H9 (cell line): ENCODE data around the gene ITSN1. TPM values are rescaled to one million over a fixed set of nuclear protein-coding genes. Genes with fewer than 3 reads are reported as not detected.

Experiments
- DNase-seq: peaks from one replicate; pipeline ENCODE4 v3.0.0-alpha.2; 2017
- H2AFZ ChIP-seq: one replicate; pipeline ENCODE4 v1.6.1; 2013; ENCODE audit warnings: mild to moderate bottlenecking, low read length, control low read depth, moderate library complexity
- H2AK5ac ChIP-seq: 2 replicates; pipeline ENCODE4 v1.6.1; 2013; ENCODE audit warnings: low read length, control low read depth, mixed read lengths; ENCODE audit not compliant: insufficient read length
- H2BK120ac ChIP-seq: one replicate; pipeline ENCODE4 v1.6.1; 2013; ENCODE audit warnings: low read depth, mild to moderate bottlenecking, low read length, control low read depth, inconsistent platforms; ENCODE audit not compliant: poor library complexity, severe bottlenecking
- H2BK12ac ChIP-seq: 2 replicates; pipeline ENCODE4 v1.6.1; 2013; ENCODE audit warnings: low read length, control low read depth, mixed read lengths, low read depth; ENCODE audit not compliant: insufficient read length
- H2BK15ac ChIP-seq: 2 replicates; pipeline ENCODE4 v1.6.1; 2013; ENCODE audit warnings: low read depth, low read length, control low read depth
- H2BK20ac ChIP-seq: one replicate; pipeline ENCODE4 v1.6.1; 2013; ENCODE audit warnings: low read depth, mild to moderate bottlenecking, low read length, control low read depth, inconsistent platforms; ENCODE audit not compliant: poor library complexity, severe bottlenecking
- H2BK5ac ChIP-seq: 2 replicates; pipeline ENCODE4 v1.6.1; 2013; ENCODE audit warnings: low read length, control low read depth, mixed read lengths; ENCODE audit not compliant: insufficient read length
- H3K14ac ChIP-seq: 2 replicates; pipeline ENCODE4 v1.6.1; 2013; ENCODE audit warnings: low read length, control low read depth; ENCODE audit not compliant: insufficient read depth
- H3K18ac ChIP-seq: 2 replicates; pipeline ENCODE4 v1.6.1; 2013; ENCODE audit warnings: low read depth, mild to moderate bottlenecking, mixed read lengths, low read length, control low read depth; ENCODE audit not compliant: insufficient read length
- H3K23ac ChIP-seq: 2 replicates; pipeline ENCODE4 v1.6.1; 2013; ENCODE audit warnings: low read length, control low read depth, mixed read lengths, low read depth; ENCODE audit not compliant: insufficient read length
- H3K23me2 ChIP-seq: 2 replicates; pipeline ENCODE4 v1.6.1; 2013; ENCODE audit warnings: low read depth, mild to moderate bottlenecking, mixed read lengths, low read length, control low read depth; ENCODE audit not compliant: insufficient read length, poor library complexity, severe bottlenecking
- H3K27ac ChIP-seq: 2 replicates; pipeline ENCODE4 v1.5.1; 2013; ENCODE audit warnings: low read length, control low read depth, mixed read lengths, low read depth; ENCODE audit not compliant: insufficient read length
- H3K27me3 ChIP-seq: 2 replicates; pipeline ENCODE4 v1.6.1; 2013; ENCODE audit warnings: low read length, control low read depth, inconsistent platforms; ENCODE audit not compliant: insufficient read depth
- H3K4ac ChIP-seq: 2 replicates; pipeline ENCODE4 v1.6.1; 2013; ENCODE audit warnings: low read depth, mild to moderate bottlenecking, control low read depth, inconsistent platforms, low read length, moderate library complexity
- H3K4me1 ChIP-seq: 2 replicates; pipeline ENCODE4 v1.6.1; 2013; ENCODE audit warnings: low read length, control low read depth, inconsistent platforms; ENCODE audit not compliant: insufficient read depth
- H3K4me2 ChIP-seq: 2 replicates; pipeline ENCODE4 v1.6.1; 2013; ENCODE audit warnings: low read length, control low read depth, mixed read lengths; ENCODE audit not compliant: insufficient read length, insufficient read depth
- H3K56ac ChIP-seq: 2 replicates; pipeline ENCODE4 v1.6.1; 2013; ENCODE audit warnings: low read depth, mild to moderate bottlenecking, mixed read lengths, low read length, control low read depth; ENCODE audit not compliant: insufficient read length
- H3K79me1 ChIP-seq: 2 replicates; pipeline ENCODE4 v1.6.1; 2013; ENCODE audit warnings: low read depth, mild to moderate bottlenecking, moderate library complexity, low read length, control low read depth, inconsistent platforms; ENCODE audit not compliant: insufficient read depth, poor library complexity, severe bottlenecking
- H3K79me2 ChIP-seq: 2 replicates; pipeline ENCODE4 v1.6.1; 2013; ENCODE audit warnings: low read length, control low read depth, inconsistent platforms; ENCODE audit not compliant: insufficient read depth
- H3K9ac ChIP-seq: 2 replicates; pipeline ENCODE4 v1.6.1; 2013; ENCODE audit warnings: low read length, control low read depth, mixed read lengths; ENCODE audit not compliant: insufficient read length; ENCODE audit errors: extremely low read depth
- H3K9me3 ChIP-seq: one replicate; pipeline ENCODE4 v1.6.1; 2013; ENCODE audit warnings: low read depth, low read length, inconsistent platforms; ENCODE audit not compliant: control insufficient read depth
- H3T11ph ChIP-seq: one replicate; pipeline ENCODE4 v1.6.1; 2013; ENCODE audit warnings: mild to moderate bottlenecking, low read length, control low read depth, inconsistent platforms
- H4K20me1 ChIP-seq: one replicate; pipeline ENCODE4 v1.6.1; 2013; ENCODE audit not compliant: control insufficient read depth, insufficient read length, insufficient read depth
- H4K5ac ChIP-seq: 2 replicates; pipeline ENCODE4 v1.6.1; 2013; ENCODE audit warnings: low read depth, mild to moderate bottlenecking, mixed read lengths, low read length, control low read depth; ENCODE audit not compliant: insufficient read length
- H4K8ac ChIP-seq: replicated peaks from 2 replicates; pipeline ENCODE4 v1.6.1; 2013; ENCODE audit warnings: low read length, control low read depth, mixed read lengths, low read depth; ENCODE audit not compliant: insufficient read length
- H4K91ac ChIP-seq: 2 replicates; pipeline ENCODE4 v1.6.1; 2013; ENCODE audit warnings: low read depth, mild to moderate bottlenecking, moderate library complexity, mixed read lengths, low read length, control low read depth; ENCODE audit not compliant: insufficient read length
- H3K27ac Mint-ChIP-seq, 3 experiments: 2 replicates in 2 of 3; 3 replicates in 1 of 3; pipeline ENCODE4 v1.8.0; 2020 to 2021; ENCODE audit warnings: mixed read lengths in 3 of 3, mild to moderate bottlenecking in 1 of 3, moderate library complexity in 1 of 3
- H3K27me3 Mint-ChIP-seq: 2 replicates; pipeline ENCODE4 v1.8.0; 2021; ENCODE audit warnings: low read depth, mild to moderate bottlenecking, moderate library complexity, mixed read lengths
- H3K36me3 Mint-ChIP-seq, 3 experiments: 2 replicates in 2 of 3; 3 replicates in 1 of 3; pipeline ENCODE4 v1.8.0; 2020 to 2021; ENCODE audit warnings: low read depth in 3 of 3, mixed read lengths in 3 of 3; ENCODE audit not compliant: insufficient read depth in 1 of 3
- H3K4me1 Mint-ChIP-seq, 2 experiments: 2 replicates each; pipeline ENCODE4 v1.8.0; 2020; ENCODE audit warnings: mixed read lengths in 2 of 2
- H3K4me3 Mint-ChIP-seq, 2 experiments: 2 replicates in 1 of 2; 3 replicates in 1 of 2; pipeline ENCODE4 v1.8.0; 2020 to 2021; ENCODE audit warnings: mild to moderate bottlenecking in 2 of 2, mixed read lengths in 2 of 2, moderate library complexity in 1 of 2
- H3K9me3 Mint-ChIP-seq, 2 experiments: 2 replicates in 1 of 2; 3 replicates in 1 of 2; pipeline ENCODE4 v1.8.0; 2020; ENCODE audit warnings: mild to moderate bottlenecking in 2 of 2, mixed read lengths in 2 of 2, moderate library complexity in 1 of 2
- WGBS: extraction: QIAGEN DNeasy Blood & Tissue Kit; methylation state at CpG from one replicate; pipeline ENCODE4 v1.1.7; 2013; ENCODE audit warnings: missing lambda C conversion rate, low lambda C conversion rate, mixed read lengths; ENCODE audit not compliant: insufficient read length; ENCODE audit errors: extremely low coverage; 5-methylcytosine and 5-hydroxymethylcytosine counted together
- total RNA-seq: library from RNA; stranded (reverse); gene quantifications from 2 replicates; pipeline ENCODE4 v1.2.1, GENCODE V29; 2021
- TF ChIP-seq, protein P1 (sequence below): fragments of 200-600 bp; sonication (generic); conservative IDR thresholded peaks from 3 replicates; pipeline ENCODE4 v1.8.0; 2021; ENCODE audit warnings: antibody characterized with exemption, mild to moderate bottlenecking

The ITSN1 gene
- total RNA-seq, 1 experiment from 2014 or later, result 94.2 TPM

DNA sequence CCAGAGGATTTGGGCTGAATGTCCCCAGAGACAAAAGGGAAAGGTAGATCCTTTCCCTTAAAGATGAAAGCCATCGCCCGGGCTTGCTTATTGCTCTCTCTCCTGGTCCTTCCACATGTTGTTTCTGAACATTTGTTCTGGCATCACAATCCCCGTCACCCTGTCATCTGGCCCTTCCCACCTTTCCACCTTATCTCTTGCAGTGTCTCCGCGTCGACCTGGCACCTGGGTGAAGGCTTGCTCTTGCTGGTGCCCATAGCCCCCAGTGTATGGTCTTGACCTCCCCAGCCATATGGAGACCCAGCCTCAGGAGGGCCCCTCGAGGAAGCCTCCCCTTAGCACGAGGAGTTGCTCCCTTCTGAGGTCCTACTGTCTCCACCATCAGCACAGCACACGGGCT is 208.7 kb downstream of the ITSN1 start:
- no peaks in the 10 kb centered on the region; the same call in 1 of the 2 replicates for H3K27me3 Mint-ChIP-seq
- H2BK20ac ChIP-seq, result no peak overlapping the region
- no peaks in the 10 kb centered on the region for H3K4me1 ChIP-seq
- H4K20me1 ChIP-seq, result no peaks in the 10 kb centered on the region
- no peak overlapping the region for H2BK15ac ChIP-seq
- H3K79me1 ChIP-seq, result no peaks in the 10 kb centered on the region
- H3K27ac Mint-ChIP-seq, result no peak overlapping the region
- H3K27me3 ChIP-seq, result no peaks in the 10 kb centered on the region
- no CpG with 5 or more reads among the region's 9 CpGs for WGBS
- H4K91ac ChIP-seq, result no peak overlapping the region
- H3K4me3 Mint-ChIP-seq, result no peak overlapping the region
- H3K9ac ChIP-seq, result no peak overlapping the region
- peaks cover 6 to 17% of the 10 kb centered on the region in 2 experiments; a peak in 2 of 4 replicates for H3K4me1 Mint-ChIP-seq
- H3K4ac ChIP-seq, result no peak overlapping the region
- DNase-seq, result no peak
- H3K14ac ChIP-seq, result no peak overlapping the region
- H2AK5ac ChIP-seq, result no peak overlapping the region
- no peak overlapping the region for H3K27ac ChIP-seq
- H3K79me2 ChIP-seq, result no peaks in the 10 kb centered on the region
- H3T11ph ChIP-seq, result no peak overlapping the region
- H4K5ac ChIP-seq, result no peak overlapping the region
- no peak overlapping the region for H3K56ac ChIP-seq
- no peak overlapping the region for H2BK12ac ChIP-seq
- no peak overlapping the region for H3K4me2 ChIP-seq
- peaks cover 0 to 4% (median 0%) of the 10 kb centered on the region in 3 experiments; a peak in 4 of 7 replicates for H3K36me3 Mint-ChIP-seq
- H2BK120ac ChIP-seq, result no peak overlapping the region
- no peak overlapping the region for H2BK5ac ChIP-seq
- H4K8ac ChIP-seq, result no peak overlapping the region
- no peaks in the 10 kb centered on the region; a peak in 3 of 5 replicates for H3K9me3 Mint-ChIP-seq
- TF ChIP-seq, protein P1, sequence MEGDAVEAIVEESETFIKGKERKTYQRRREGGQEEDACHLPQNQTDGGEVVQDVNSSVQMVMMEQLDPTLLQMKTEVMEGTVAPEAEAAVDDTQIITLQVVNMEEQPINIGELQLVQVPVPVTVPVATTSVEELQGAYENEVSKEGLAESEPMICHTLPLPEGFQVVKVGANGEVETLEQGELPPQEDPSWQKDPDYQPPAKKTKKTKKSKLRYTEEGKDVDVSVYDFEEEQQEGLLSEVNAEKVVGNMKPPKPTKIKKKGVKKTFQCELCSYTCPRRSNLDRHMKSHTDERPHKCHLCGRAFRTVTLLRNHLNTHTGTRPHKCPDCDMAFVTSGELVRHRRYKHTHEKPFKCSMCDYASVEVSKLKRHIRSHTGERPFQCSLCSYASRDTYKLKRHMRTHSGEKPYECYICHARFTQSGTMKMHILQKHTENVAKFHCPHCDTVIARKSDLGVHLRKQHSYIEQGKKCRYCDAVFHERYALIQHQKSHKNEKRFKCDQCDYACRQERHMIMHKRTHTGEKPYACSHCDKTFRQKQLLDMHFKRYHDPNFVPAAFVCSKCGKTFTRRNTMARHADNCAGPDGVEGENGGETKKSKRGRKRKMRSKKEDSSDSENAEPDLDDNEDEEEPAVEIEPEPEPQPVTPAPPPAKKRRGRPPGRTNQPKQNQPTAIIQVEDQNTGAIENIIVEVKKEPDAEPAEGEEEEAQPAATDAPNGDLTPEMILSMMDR, result no peak
- H3K18ac ChIP-seq, result no peak overlapping the region
- H3K23ac ChIP-seq, result no peak overlapping the region
- no peaks in the 10 kb centered on the region for H3K23me2 ChIP-seq
- H3K9me3 ChIP-seq, result no peaks in the 10 kb centered on the region
- H2AFZ ChIP-seq, result no peak overlapping the region
